ENCODE measurements around the gene IKZF4.
"Not testable (repeated sequence)": the region's sequence is repeated elsewhere in the genome, so short reads cannot be mapped to it uniquely, and the experiment has no call there.

IKZF4 gene

GRCh38 chr12:56020423-56021184 lies at the start of gene IKZF4:
Gene IKZF4 (plus strand): TSS chr12:56021043. CDS start chr12:56021494, 451 bp downstream.
- peak in 1 of 2 donors; percentile 58 for DNase-seq

- no peak for DNase-seq
Observed at GRCh38 chr12:55972042-55972441, 48.8 kb upstream of the IKZF4 start.

GRCh38 chr12:55972456-55972855 lies 48.4 kb upstream of the IKZF4 start:
- no peak for DNase-seq

- peak; percentile 32 to 35 for DNase-seq
Observed at GRCh38 chr12:55972911-55973598, 47.8 kb upstream of the IKZF4 start.

- peak; percentile 76 to 100 for DNase-seq
Observed at GRCh38 chr12:55973599-55974307, 47.1 kb upstream of the IKZF4 start, which contains the start of gene RAB5B. Gene RAB5B (plus strand): TSS chr12:55974078. CDS start chr12:55986961, 12,883 bp downstream.

- no peak for DNase-seq
Observed at GRCh38 chr12:55974308-55974730, 46.5 kb upstream of the IKZF4 start.

- no peak for DNase-seq
Observed at GRCh38 chr12:55978393-55978792, 42.5 kb upstream of the IKZF4 start.

GRCh38 chr12:55979069-55979468 lies 41.8 kb upstream of the IKZF4 start:
- no peak for DNase-seq

- DNase-seq, result not testable (repeated sequence)
Observed at GRCh38 chr12:55981882-55982281, 39.0 kb upstream of the IKZF4 start.

- peak in 1 of 2 donors; percentile 35 for DNase-seq
Observed at GRCh38 chr12:55982319-55982936, 38.4 kb upstream of the IKZF4 start.

- peak in 1 of 2 donors; percentile 42 for DNase-seq
Observed at GRCh38 chr12:55983232-55983842, 37.5 kb upstream of the IKZF4 start.

- no peak for DNase-seq
Observed at GRCh38 chr12:55984861-55985260, 36.0 kb upstream of the IKZF4 start.

- DNase-seq, result no peak
Observed at GRCh38 chr12:55985341-55985740, 35.5 kb upstream of the IKZF4 start.

GRCh38 chr12:55985976-55986375 lies 34.9 kb upstream of the IKZF4 start:
- not testable (repeated sequence) for DNase-seq

GRCh38 chr12:55991110-55991509 lies 29.7 kb upstream of the IKZF4 start:
- DNase-seq, result no peak

GRCh38 chr12:55993230-55993853 lies 27.5 kb upstream of the IKZF4 start:
- no peak for DNase-seq

GRCh38 chr12:55995366-55995765 lies 25.5 kb upstream of the IKZF4 start:
- DNase-seq, result no peak

GRCh38 chr12:55996201-55996714 lies 24.6 kb upstream of the IKZF4 start:
- DNase-seq, result peak in 1 of 2 donors; percentile 51

GRCh38 chr12:55996715-55997534 lies 23.9 kb upstream of the IKZF4 start, which contains the start of gene SUOX:
Gene SUOX (plus strand): TSS chr12:55997276. CDS start chr12:56002222, 4,946 bp downstream.
- peak; percentile 45 to 53 for DNase-seq

- no peak for DNase-seq
Observed at GRCh38 chr12:55997535-55997859, 23.3 kb upstream of the IKZF4 start.

- not testable (repeated sequence) for DNase-seq
Observed at GRCh38 chr12:55999522-55999921, 21.3 kb upstream of the IKZF4 start.

Measured in bone marrow (tissue), 2 donors.